Osteoblast (primary cell): ENCODE measurements around the gene PCDH19. TPM values are rescaled to one million over a fixed set of nuclear protein-coding genes. Genes with fewer than 3 reads are reported as not detected.
"Not testable (repeated sequence)": the region's sequence is repeated elsewhere in the genome, so short reads cannot be mapped to it uniquely, and the experiment has no call there.

Source experiments
- DNase-seq: peaks from one replicate; pipeline ENCODE4 v3.0.0; 2011; ENCODE audit warnings: low spot score, mixed read lengths; ENCODE audit not compliant: insufficient read length; ENCODE audit errors: missing footprints
- H2AFZ ChIP-seq: 2 replicates; pipeline ENCODE4 v1.6.0; 2011; ENCODE audit warnings: mild to moderate bottlenecking, low read length
- H3K27ac ChIP-seq: 2 replicates; pipeline ENCODE4 v1.5.1; 2011; ENCODE audit warnings: mild to moderate bottlenecking, low read depth, low read length, moderate library complexity
- H3K27me3 ChIP-seq: 2 replicates; pipeline ENCODE4 v1.6.0; 2012; ENCODE audit warnings: mild to moderate bottlenecking, control low read depth, inconsistent platforms, low read length, moderate library complexity; ENCODE audit not compliant: insufficient read depth
- H3K36me3 ChIP-seq: 2 replicates; pipeline ENCODE4 v1.5.1; 2011; ENCODE audit warnings: mild to moderate bottlenecking, low read length, control low read depth, moderate library complexity; ENCODE audit not compliant: insufficient read depth
- H3K4me1 ChIP-seq: 2 replicates; pipeline ENCODE4 v1.5.1; 2011; ENCODE audit warnings: mild to moderate bottlenecking, low read length, control low read depth, moderate library complexity; ENCODE audit not compliant: insufficient read depth
- H3K4me2 ChIP-seq: 2 replicates; pipeline ENCODE4 v1.6.0; 2011; ENCODE audit warnings: mild to moderate bottlenecking, low read length; ENCODE audit not compliant: insufficient read depth
- H3K4me3 ChIP-seq: fragments of 200-600 bp; sonication (generic); 3 replicates; pipeline ENCODE4 v1.5.1; 2012; ENCODE audit warnings: mild to moderate bottlenecking, low read length, inconsistent platforms; ENCODE audit not compliant: insufficient read depth
- H3K79me2 ChIP-seq: 2 replicates; pipeline ENCODE4 v1.6.0; 2012; ENCODE audit warnings: mild to moderate bottlenecking, low read length, control low read depth, inconsistent platforms; ENCODE audit not compliant: insufficient read depth
- H3K9me3 ChIP-seq: 2 replicates; pipeline ENCODE4 v1.5.1; 2011; ENCODE audit warnings: low read depth, low read length, control low read depth
- H4K20me1 ChIP-seq: 2 replicates; pipeline ENCODE4 v1.6.0; 2012; ENCODE audit warnings: mild to moderate bottlenecking, low read length, control low read depth; ENCODE audit not compliant: insufficient read depth
- CTCF ChIP-seq: IDR thresholded peaks from 2 replicates; pipeline ENCODE4 v1.5.1; 2011; ENCODE audit warnings: mild to moderate bottlenecking, low read depth, low read length, moderate library complexity; ENCODE audit errors: extremely low read depth
- total RNA-seq: library from RNA; depleted of rRNA; stranded (reverse); fragments of >200 nt; gene quantifications from 2 replicates; pipeline ENCODE4 v1.2.3, GENCODE V29; 2012

Gene PCDH19
- total RNA-seq, 1 donor: 0.36 TPM

GRCh38 chrX:100445593-100445992 is 35.5 kb upstream of the PCDH19 start:
- Histone ChIP-seq H2AFZ (no peak overlapping the region), H3K4me2 (no peak overlapping the region), H3K27ac (no peak overlapping the region), H3K79me2 (no peaks in the 10 kb centered on the region), H4K20me1 (no peaks in the 10 kb centered on the region), H3K4me3 (no peak overlapping the region), H3K9me3 (no peaks in the 10 kb centered on the region), H3K36me3 (no peaks in the 10 kb centered on the region), H3K4me1 (no peaks in the 10 kb centered on the region), H3K27me3 (no peaks in the 10 kb centered on the region)
- no peak for DNase-seq
- TF ChIP-seq CTCF: no peak

- H4K20me1 ChIP-seq, H3K27me3 ChIP-seq, H3K36me3 ChIP-seq, H3K4me3 ChIP-seq, H2AFZ ChIP-seq, H3K4me2 ChIP-seq, H3K27ac ChIP-seq, H3K79me2 ChIP-seq, DNase-seq, H3K9me3 ChIP-seq, H3K4me1 ChIP-seq: not testable (repeated sequence)
Measured at GRCh38 chrX:100441321-100441720, 31.2 kb upstream of the PCDH19 start.

- H3K9me3 ChIP-seq: no peaks in the 10 kb centered on the region
- DNase-seq: no peak
- H2AFZ ChIP-seq: no peak overlapping the region
- H3K4me1 ChIP-seq: no peaks in the 10 kb centered on the region
- H3K4me2 ChIP-seq: no peak overlapping the region
- H4K20me1 ChIP-seq: no peaks in the 10 kb centered on the region
- H3K79me2 ChIP-seq: no peaks in the 10 kb centered on the region
- H3K27me3 ChIP-seq: no peaks in the 10 kb centered on the region
- TF ChIP-seq CTCF: no peak
- no peaks in the 10 kb centered on the region for H3K36me3 ChIP-seq
- H3K4me3 ChIP-seq: no peak overlapping the region
- no peak overlapping the region for H3K27ac ChIP-seq
Measured at GRCh38 chrX:100440006-100440405, 29.9 kb upstream of the PCDH19 start.

- no peak for DNase-seq
- H3K4me1 ChIP-seq: no peaks in the 10 kb centered on the region
- H2AFZ ChIP-seq: no peak overlapping the region
- no peak overlapping the region for H3K4me2 ChIP-seq
- H3K36me3 ChIP-seq: no peaks in the 10 kb centered on the region
- no peaks in the 10 kb centered on the region for H3K79me2 ChIP-seq
- H3K4me3 ChIP-seq: no peak overlapping the region
- no peaks in the 10 kb centered on the region for H4K20me1 ChIP-seq
- no peak overlapping the region for H3K27ac ChIP-seq
- no peaks in the 10 kb centered on the region for H3K9me3 ChIP-seq
- TF ChIP-seq CTCF: no peak
- no peaks in the 10 kb centered on the region for H3K27me3 ChIP-seq
Measured at GRCh38 chrX:100435726-100436125, 25.7 kb upstream of the PCDH19 start.
